Right lobe of liver (tissue), 6 donors: ENCODE results near the gene RMRP. TPM values are rescaled to one million over a fixed set of nuclear protein-coding genes. Genes with fewer than 3 reads are reported as not detected.
A peak's percentile ranks its signal among the peaks of the same experiment; 100 is the strongest.

Experiments used
- ATAC-seq, 4 donors: fragments of 200-7000 bp; cut with Tn5 transposase; one replicate each; pipeline ENCODE4 v1.9.1; 2020; ENCODE audit warnings: mild to moderate bottlenecking in 4 of 4, moderate library complexity in 4 of 4
- DNase-seq, 3 donors: peaks; one replicate each; pipeline ENCODE4 v3.0.0-alpha.2; 2020
- H3K27ac ChIP-seq, 3 donors: fragments of 200-600 bp; one replicate each; pipeline ENCODE4 v1.8.0; 2022
- H3K27me3 ChIP-seq, 2 donors: fragments of 200-600 bp; one replicate each; pipeline ENCODE4 v1.8.0; 2022
- H3K36me3 ChIP-seq, 4 donors: fragments of 200-600 bp; sonication (generic) in 1 of 4; one replicate each; pipeline versions ENCODE4 v1.5.1 to v1.8.0; 2017 to 2022; ENCODE audit warnings: control low read depth in 1 of 4
- H3K4me1 ChIP-seq, 4 donors: fragments of 200-600 bp; sonication (generic) in 1 of 4; one replicate each; pipeline versions ENCODE4 v1.5.1 to v1.8.0; 2017 to 2022; ENCODE audit warnings: control low read depth in 1 of 4
- H3K4me3 ChIP-seq, 3 donors: fragments of 200-600 bp; one replicate each; pipeline ENCODE4 v1.8.0; 2022
- H3K9me3 ChIP-seq, 4 donors: fragments of 200-600 bp; sonication (generic) in 1 of 4; one replicate each; pipeline versions ENCODE4 v1.5.1 to v1.8.0; 2017 to 2022; ENCODE audit warnings: control low read depth in 1 of 4
- CTCF ChIP-seq, 4 donors: fragments of 200-600 bp in 3 of 4; fragments of 450-650 bp in 1 of 4; IDR thresholded peaks; one replicate each; pipeline versions ENCODE4 v1.5.1 to v1.8.0; 2016 to 2022; ENCODE audit warnings: antibody characterized with exemption in 4 of 4, mild to moderate bottlenecking in 2 of 4
- POLR2A ChIP-seq: fragments of 450-650 bp; IDR thresholded peaks from one replicate; pipeline ENCODE4 v1.6.1; 2017; ENCODE audit warnings: antibody characterized with exemption, mild to moderate bottlenecking
- WGBS: methylation state at CpG from one replicate; pipeline ENCODE4 v1.1.6; 2018; ENCODE audit warnings: low coverage, low lambda C conversion rate; ENCODE audit not compliant: insufficient coverage; ENCODE audit errors: missing lambda C conversion rate; 5-methylcytosine and 5-hydroxymethylcytosine counted together
- intact Hi-C, 2 donors: fragments of 100-400 bp; cut with DNase I; formaldehyde crosslinking; loops; one replicate each; pipeline versions ENCODE4 v1.11.2 to v1.14.1; 2022
- total RNA-seq, 6 experiments: library from RNA; depleted of rRNA in 2 of 6; stranded (reverse); fragments of >200 nt in 2 of 6; fragmentation: NEBNext Ultra II Directional in 3 of 6; extraction: Animal tissue kit (Norgen Biotek cat#: 25700) in 3 of 6; gene quantifications; one replicate each; pipeline versions ENCODE4 v1.1.0 to v1.2.4, GENCODE V29; 2016 to 2023
- donor health status: DM: no; HTN: yes; CAD: no.
- donor health status: DM: no; HTN: no; CAD: no.
- donor health status: DM: no; HTN: no; CAD: no.
- donor health status: DM: no; HTN: yes; CAD: no.
- donor health status: DM: no; HTN: yes; CAD: no.

RMRP gene
- total RNA-seq, 6 experiments from 2014 or later: 1,534 to 17,791 (median 6,650) TPM

- WGBS: 100% methylated on average over 1 of the region's 5 CpGs
- DNase-seq (no peak), ATAC-seq (no peak)
- H3K27me3 ChIP-seq: no peaks in the 10 kb centered on the region
- TF ChIP-seq POLR2A (no peak), CTCF (IDR thresholded peaks at IDR 0.05) (no peak)
- no peak overlapping the region for H3K27ac ChIP-seq
- peaks cover 38 to 74% (median 48%) of the 10 kb centered on the region in 4 donors for H3K36me3 ChIP-seq
- intact Hi-C loops: loop anchor here in 1 of 2 donors (5.0 kb wide), 1 partner anchor 39 kb away; no protein-coding TSS in a partner anchor
- H3K9me3 ChIP-seq: no peaks in the 10 kb centered on the region
- no peak overlapping the region for H3K4me3 ChIP-seq
- no peaks in the 10 kb centered on the region for H3K4me1 ChIP-seq
Observed at GRCh38 chr9:35698231-35698630, 40.4 kb upstream of the RMRP start.

- 91% methylated on average over 11 of the region's 14 CpGs for WGBS
- ATAC-seq (peak; percentile 6 to 19 (median 15)), DNase-seq (peak in 1 of 3 donors; percentile 18)
- peaks cover 33 to 66% (median 41%) of the 10 kb centered on the region in 4 donors for H3K36me3 ChIP-seq
- intact Hi-C loops: loop anchor here in 1 of 2 donors (5.0 kb wide), 1 partner anchor 40 kb away; no protein-coding TSS in a partner anchor
- no peaks in the 10 kb centered on the region for H3K27me3 ChIP-seq
- H3K9me3 ChIP-seq: no peaks in the 10 kb centered on the region
- no peaks in the 10 kb centered on the region for H3K4me1 ChIP-seq
- H3K4me3 ChIP-seq: no peak overlapping the region
- no peak for TF ChIP-seq CTCF (IDR thresholded peaks at IDR 0.05)
- no peak for TF ChIP-seq POLR2A
- no peak overlapping the region for H3K27ac ChIP-seq
Observed at GRCh38 chr9:35697486-35697885, 39.7 kb upstream of the RMRP start.

- no peaks in the 10 kb centered on the region for H3K27me3 ChIP-seq
- DNase-seq (peak in 1 of 3 donors; percentile 65), ATAC-seq (peak; percentile 79 to 92 (median 92))
- intact Hi-C loops: loop anchor here in 1 of 2 donors (5.0 kb wide), 1 partner anchor 41 kb away; no protein-coding TSS in a partner anchor
- WGBS: 34% methylated on average over 5 of the region's 9 CpGs
- H3K27ac ChIP-seq: no peak overlapping the region
- no peaks in the 10 kb centered on the region for H3K9me3 ChIP-seq
- TF ChIP-seq CTCF (IDR thresholded peaks at IDR 0.05) (peak; percentile 73 to 94 (median 90)), POLR2A (no peak)
- H3K4me3 ChIP-seq: no peak overlapping the region
- H3K4me1 ChIP-seq: no peaks in the 10 kb centered on the region
- H3K36me3 ChIP-seq: peaks cover 27 to 58% (median 34%) of the 10 kb centered on the region in 4 donors
Observed at GRCh38 chr9:35696520-35697215, 38.8 kb upstream of the RMRP start.

- H3K4me3 ChIP-seq: no peak overlapping the region
- H3K36me3 ChIP-seq: peaks cover 23 to 51% (median 27%) of the 10 kb centered on the region in 4 donors
- H3K4me1 ChIP-seq: no peaks in the 10 kb centered on the region
- ATAC-seq (peak in 2 of 4 donors; percentile 3 to 68), DNase-seq (no peak)
- TF ChIP-seq POLR2A (no peak), CTCF (IDR thresholded peaks at IDR 0.05) (no peak)
- intact Hi-C loops: loop anchor here in 1 of 2 donors (5.0 kb wide), 1 partner anchor 41 kb away; no protein-coding TSS in a partner anchor
- no peaks in the 10 kb centered on the region for H3K9me3 ChIP-seq
- no peaks in the 10 kb centered on the region for H3K27me3 ChIP-seq
- WGBS: 75% methylated on average over 1 of the region's 3 CpGs
- no peak overlapping the region for H3K27ac ChIP-seq
Observed at GRCh38 chr9:35695943-35696401, 38.2 kb upstream of the RMRP start.
